Keratinocyte (primary cell): Measurements from ENCODE around the gene TMEM74B. TPM values are rescaled to one million over a fixed set of nuclear protein-coding genes. Genes with fewer than 3 reads are reported as not detected.

Source experiments
- DNase-seq: peaks from one replicate; pipeline ENCODE4 v3.0.0-alpha.2; 2011; ENCODE audit warnings: low read depth, missing footprints, low spot score
- FAIRE-seq: peaks from 2 replicates; lab custom pipeline; 2011; peaks lifted over from hg19 to GRCh38; lab: Jason Lieb, UNC
- H2AFZ ChIP-seq: 2 replicates; pipeline ENCODE4 v1.6.0; 2012; ENCODE audit warnings: low read length, control low read depth, inconsistent platforms; ENCODE audit not compliant: control insufficient read depth
- H3K27ac ChIP-seq: 2 replicates; pipeline ENCODE4 v1.5.1; 2011; ENCODE audit warnings: low read length; ENCODE audit not compliant: control insufficient read depth, insufficient read depth
- H3K27me3 ChIP-seq: 3 replicates; pipeline ENCODE4 v1.6.0; 2011; ENCODE audit warnings: low read length; ENCODE audit not compliant: control insufficient read depth, insufficient read depth; ENCODE audit errors: extremely low read depth
- H3K36me3 ChIP-seq, 2 experiments: 2 replicates in 1 of 2; 3 replicates in 1 of 2; pipeline ENCODE4 v1.5.1; 2011; ENCODE audit warnings: low read length in 2 of 2, mild to moderate bottlenecking in 1 of 2; ENCODE audit not compliant: control insufficient read depth in 2 of 2, insufficient read depth in 2 of 2; ENCODE audit errors: extremely low read depth in 1 of 2
- H3K4me1 ChIP-seq: 3 replicates; pipeline ENCODE4 v1.5.1; 2011; ENCODE audit warnings: low read length; ENCODE audit not compliant: control insufficient read depth, insufficient read depth; ENCODE audit errors: extremely low read depth
- H3K4me2 ChIP-seq: 3 replicates; pipeline ENCODE4 v1.6.0; 2011; ENCODE audit warnings: low read depth, low read length; ENCODE audit not compliant: control insufficient read depth, insufficient read depth; ENCODE audit errors: extremely low read depth
- H3K4me3 ChIP-seq, 3 experiments: fragments of 200-600 bp in 1 of 3; sonication (generic) in 1 of 3; 2 replicates in 2 of 3; 3 replicates in 1 of 3; pipeline ENCODE4 v1.5.1; 2011 to 2016; ENCODE audit warnings: low read length in 3 of 3, mild to moderate bottlenecking in 3 of 3, control low read depth in 2 of 3, inconsistent platforms in 1 of 3, low read depth in 1 of 3, mixed read lengths in 1 of 3, mixed run types in 1 of 3, moderate library complexity in 1 of 3; ENCODE audit not compliant: control insufficient read depth in 2 of 3, insufficient read depth in 2 of 3; ENCODE audit errors: extremely low read depth in 1 of 3
- H3K79me2 ChIP-seq: 2 replicates; pipeline ENCODE4 v1.6.0; 2012; ENCODE audit warnings: low read length; ENCODE audit not compliant: control insufficient read depth, insufficient read depth
- H3K9ac ChIP-seq: 3 replicates; pipeline ENCODE4 v1.6.0; 2011; ENCODE audit warnings: low read length; ENCODE audit not compliant: control insufficient read depth, insufficient read depth; ENCODE audit errors: extremely low read depth
- H3K9me1 ChIP-seq: 3 replicates; pipeline ENCODE4 v1.6.0; 2011; ENCODE audit warnings: low read length; ENCODE audit not compliant: control insufficient read depth, insufficient read depth; ENCODE audit errors: extremely low read depth
- H3K9me3 ChIP-seq: 2 replicates; pipeline ENCODE4 v1.5.1; 2012; ENCODE audit warnings: low read depth, low read length; ENCODE audit not compliant: control insufficient read depth
- H4K20me1 ChIP-seq: 3 replicates; pipeline ENCODE4 v1.6.0; 2011; ENCODE audit warnings: low read length; ENCODE audit not compliant: control insufficient read depth, insufficient read depth; ENCODE audit errors: extremely low read depth
- EZH2 ChIP-seq: IDR thresholded peaks from one replicate; pipeline ENCODE4 v1.6.1; 2012; ENCODE audit warnings: inconsistent platforms, mild to moderate bottlenecking, low read length, moderate library complexity
- dilution Hi-C: fragments of 300-500 bp; cut with MboI; formaldehyde crosslinking; loops from one replicate; pipeline ENCODE4 v1.7.0; 2020; ENCODE audit warnings: low sequenced_read_pairs; ENCODE audit not compliant: extremely low pct_ligation_motif_present
- polyA plus RNA-seq, 5 experiments: library from polyadenylated mRNA; depleted of rRNA in 3 of 5; stranded (reverse) in 3 of 5; stranded (forward) in 1 of 5; unstranded in 1 of 5; fragments of >200 nt; gene quantifications; 1 replicate in 1 of 5; 2 replicates in 3 of 5; 3 replicates in 1 of 5; pipeline versions ENCODE4 v1.2.1 to v1.2.3, GENCODE V29; 2011 to 2012; ENCODE audit warnings: missing spikeins in 2 of 5, low read depth in 1 of 5, low replicate concordance in 1 of 5
- TF ChIP-seq, protein P1 (sequence below), 3 experiments: IDR thresholded peaks in 1 of 3; conservative IDR thresholded peaks in 1 of 3; optimal IDR thresholded peaks in 1 of 3; 2 replicates in 2 of 3; 3 replicates in 1 of 3; pipeline versions ENCODE3 to v1.5.1; 2011; ENCODE audit warnings: low read length in 3 of 3, mild to moderate bottlenecking in 3 of 3, moderate library complexity in 2 of 3, control low read depth in 1 of 3, inconsistent platforms in 1 of 3; ENCODE audit not compliant: insufficient read depth in 2 of 3; ENCODE audit errors: extremely low read depth in 1 of 3

The TMEM74B gene
- polyA plus RNA-seq, 1 donor (not counting 4 experiments of a cell fraction or from before 2014, with no cell fraction given) = 0.58 TPM

DNA sequence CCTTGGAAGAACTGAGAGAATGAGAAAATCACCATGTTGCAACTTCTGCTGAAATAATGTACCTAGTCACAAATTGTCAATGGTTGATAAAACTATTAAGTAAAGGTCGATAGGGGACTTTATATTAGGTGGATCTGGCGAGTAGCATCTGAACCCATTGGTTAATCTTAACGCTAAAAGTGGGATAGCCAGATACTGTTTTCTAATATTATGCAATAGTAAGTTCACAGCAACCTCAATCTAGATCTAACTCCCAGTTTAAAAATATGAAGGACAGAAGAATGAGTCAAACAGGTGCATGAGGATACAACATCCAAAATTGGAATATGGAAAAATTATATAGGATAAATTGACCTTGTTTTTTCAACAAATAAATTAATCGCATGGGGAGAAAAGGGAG lies 47.5 kb downstream of the TMEM74B start:
- Histone ChIP-seq H3K9me3 (no peaks in the 10 kb centered on the region), H3K4me3 (no peak overlapping the region), H3K9me1 (no peaks in the 10 kb centered on the region), H3K27me3 (no peaks in the 10 kb centered on the region), H3K4me2 (no peak overlapping the region), H3K9ac (no peak overlapping the region), H2AFZ (no peak overlapping the region), H3K36me3 (peaks cover 18 to 23% of the 10 kb centered on the region in 2 experiments), H3K79me2 (peaks cover 18% of the 10 kb centered on the region), H3K4me1 (no peaks in the 10 kb centered on the region), H3K27ac (no peak overlapping the region), H4K20me1 (no peaks in the 10 kb centered on the region)
- dilution Hi-C loops = no loop called here
- TF ChIP-seq, protein P1, sequence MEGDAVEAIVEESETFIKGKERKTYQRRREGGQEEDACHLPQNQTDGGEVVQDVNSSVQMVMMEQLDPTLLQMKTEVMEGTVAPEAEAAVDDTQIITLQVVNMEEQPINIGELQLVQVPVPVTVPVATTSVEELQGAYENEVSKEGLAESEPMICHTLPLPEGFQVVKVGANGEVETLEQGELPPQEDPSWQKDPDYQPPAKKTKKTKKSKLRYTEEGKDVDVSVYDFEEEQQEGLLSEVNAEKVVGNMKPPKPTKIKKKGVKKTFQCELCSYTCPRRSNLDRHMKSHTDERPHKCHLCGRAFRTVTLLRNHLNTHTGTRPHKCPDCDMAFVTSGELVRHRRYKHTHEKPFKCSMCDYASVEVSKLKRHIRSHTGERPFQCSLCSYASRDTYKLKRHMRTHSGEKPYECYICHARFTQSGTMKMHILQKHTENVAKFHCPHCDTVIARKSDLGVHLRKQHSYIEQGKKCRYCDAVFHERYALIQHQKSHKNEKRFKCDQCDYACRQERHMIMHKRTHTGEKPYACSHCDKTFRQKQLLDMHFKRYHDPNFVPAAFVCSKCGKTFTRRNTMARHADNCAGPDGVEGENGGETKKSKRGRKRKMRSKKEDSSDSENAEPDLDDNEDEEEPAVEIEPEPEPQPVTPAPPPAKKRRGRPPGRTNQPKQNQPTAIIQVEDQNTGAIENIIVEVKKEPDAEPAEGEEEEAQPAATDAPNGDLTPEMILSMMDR (optimal IDR thresholded peaks at IDR 0.05 in 1 of 3, IDR thresholded peaks at IDR 0.05 in 1 of 3, conservative IDR thresholded peaks at IDR 0.05 in 1 of 3; ENCODE audit: extremely low read depth in 1 of 3, insufficient read depth in 2 of 3, low read length in 3 of 3) = no peak
- TF ChIP-seq EZH2 = no peak
- DNase-seq (no peak), FAIRE-seq (no peak)

DNA sequence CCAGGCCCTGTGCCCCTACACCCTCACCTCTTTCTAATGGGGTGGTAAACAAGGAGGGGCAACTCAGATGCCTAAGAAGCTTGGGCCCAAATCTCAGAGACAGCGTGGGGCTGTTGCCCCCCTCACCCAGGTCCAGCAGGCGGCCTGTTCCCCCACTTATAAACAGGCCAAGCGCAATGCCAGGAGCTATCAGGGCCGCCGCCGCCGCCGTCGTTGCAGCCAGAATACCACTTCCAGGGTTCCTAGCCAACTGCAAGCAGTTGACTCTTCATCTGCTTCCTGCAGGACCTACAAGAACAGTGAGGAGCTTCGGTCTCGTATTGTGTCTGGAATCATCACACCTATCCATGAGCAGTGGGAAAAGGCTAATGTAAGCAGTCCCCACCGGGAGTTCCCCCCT lies 49.9 kb downstream of the TMEM74B start:
- no peaks in the 10 kb centered on the region for H3K9me1 ChIP-seq
- dilution Hi-C loops = no loop called here
- H2AFZ ChIP-seq = no peak overlapping the region
- peaks cover 38% of the 10 kb centered on the region for H3K79me2 ChIP-seq
- no peak overlapping the region for H3K9ac ChIP-seq
- H4K20me1 ChIP-seq = no peaks in the 10 kb centered on the region
- H3K27ac ChIP-seq = no peak overlapping the region
- H3K36me3 ChIP-seq = peaks cover 26 to 29% of the 10 kb centered on the region in 2 experiments
- H3K4me3 ChIP-seq = no peak overlapping the region
- H3K4me1 ChIP-seq = no peaks in the 10 kb centered on the region
- no peak overlapping the region for H3K4me2 ChIP-seq
- TF ChIP-seq, protein P1 (optimal IDR thresholded peaks at IDR 0.05 in 1 of 3, IDR thresholded peaks at IDR 0.05 in 1 of 3, conservative IDR thresholded peaks at IDR 0.05 in 1 of 3; ENCODE audit: extremely low read depth in 1 of 3, insufficient read depth in 2 of 3, low read length in 3 of 3) = no peak
- no peak for TF ChIP-seq EZH2
- FAIRE-seq (no peak), DNase-seq (no peak)
- H3K9me3 ChIP-seq = no peaks in the 10 kb centered on the region
- no peaks in the 10 kb centered on the region for H3K27me3 ChIP-seq
